ENCODE measurements around the gene TAF15. TPM values are rescaled to one million over a fixed set of nuclear protein-coding genes. Genes with fewer than 3 reads are reported as not detected.

Gene TAF15
- total and polyA plus RNA-seq, 3 donors from 2014 or later = 133 to 185 (median 160) TPM

DNA sequence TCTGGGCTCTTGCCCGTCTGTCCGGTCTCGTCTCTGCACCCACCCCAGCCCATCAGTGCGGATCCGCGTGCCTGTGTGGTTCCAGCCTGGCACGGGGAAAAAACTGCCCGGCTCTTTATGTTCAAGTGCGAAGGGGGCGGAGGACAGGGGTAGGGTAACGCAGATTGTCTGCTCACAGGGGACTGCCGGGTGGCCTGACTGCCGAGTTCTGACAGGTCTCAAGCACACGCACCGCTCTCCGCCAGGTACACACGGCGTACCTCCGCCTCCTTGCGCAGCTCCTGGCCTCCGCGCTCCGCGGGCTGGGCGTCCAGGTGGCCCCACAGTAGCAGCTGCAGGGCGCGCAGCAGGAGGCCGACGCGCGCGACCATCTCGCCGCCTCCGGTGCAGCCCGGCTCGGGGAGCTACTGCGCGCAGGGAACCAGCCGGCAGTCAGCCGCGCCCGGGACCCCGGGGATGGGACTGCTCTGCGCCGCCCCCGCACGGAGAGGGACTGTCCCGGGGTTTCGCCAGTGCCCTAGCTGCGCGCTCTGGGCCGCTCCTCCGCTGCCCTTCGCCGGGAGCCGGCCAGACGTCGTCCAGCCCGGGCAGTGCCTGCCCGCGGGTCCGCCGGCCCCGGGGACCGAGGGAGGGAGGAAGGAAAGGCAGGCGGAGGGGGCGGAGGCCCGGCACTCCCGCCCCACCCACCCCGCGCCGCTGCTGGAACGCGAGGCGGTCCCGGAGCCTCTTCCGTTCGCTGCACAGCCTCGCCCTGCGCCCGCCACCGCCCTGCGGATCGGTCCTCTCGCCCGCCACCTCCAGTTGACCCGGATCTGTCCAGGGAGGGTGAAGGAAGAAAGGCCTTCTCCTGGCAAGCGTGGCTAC is 14.0 kb upstream of the TAF15 start, which contains the start of gene MMP28:
TSS of gene MMP28 (minus strand) at position 635 of the 864 bp plus-strand sequence. CDS start at position 371, 264 bp downstream.
- no peak for TF ChIP-seq POLR2A (IDR thresholded peaks at IDR 0.05)
- TF ChIP-seq, protein P1, sequence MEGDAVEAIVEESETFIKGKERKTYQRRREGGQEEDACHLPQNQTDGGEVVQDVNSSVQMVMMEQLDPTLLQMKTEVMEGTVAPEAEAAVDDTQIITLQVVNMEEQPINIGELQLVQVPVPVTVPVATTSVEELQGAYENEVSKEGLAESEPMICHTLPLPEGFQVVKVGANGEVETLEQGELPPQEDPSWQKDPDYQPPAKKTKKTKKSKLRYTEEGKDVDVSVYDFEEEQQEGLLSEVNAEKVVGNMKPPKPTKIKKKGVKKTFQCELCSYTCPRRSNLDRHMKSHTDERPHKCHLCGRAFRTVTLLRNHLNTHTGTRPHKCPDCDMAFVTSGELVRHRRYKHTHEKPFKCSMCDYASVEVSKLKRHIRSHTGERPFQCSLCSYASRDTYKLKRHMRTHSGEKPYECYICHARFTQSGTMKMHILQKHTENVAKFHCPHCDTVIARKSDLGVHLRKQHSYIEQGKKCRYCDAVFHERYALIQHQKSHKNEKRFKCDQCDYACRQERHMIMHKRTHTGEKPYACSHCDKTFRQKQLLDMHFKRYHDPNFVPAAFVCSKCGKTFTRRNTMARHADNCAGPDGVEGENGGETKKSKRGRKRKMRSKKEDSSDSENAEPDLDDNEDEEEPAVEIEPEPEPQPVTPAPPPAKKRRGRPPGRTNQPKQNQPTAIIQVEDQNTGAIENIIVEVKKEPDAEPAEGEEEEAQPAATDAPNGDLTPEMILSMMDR (IDR thresholded peaks at IDR 0.05) = no peak
- H3K4me1 ChIP-seq = peaks cover 42% of the 10 kb centered on the region
- peak within 1 kb of the TSS; percentile 63 to 64 for H3K27ac ChIP-seq
- DNase-seq = peak; percentile 42
- intact Hi-C loops (cut with DNase I; ENCODE audit: low total_unique reads) = no loop called here
- peak within 1 kb of the TSS; percentile 59 to 74 for H3K4me3 ChIP-seq
- H3K27me3 ChIP-seq = no peaks in the 10 kb centered on the region
- WGBS, 2 donors = 0 to 2% methylated on average over 5 to 77 of the region's 89 CpGs
- no peaks in the 10 kb centered on the region for H3K36me3 ChIP-seq (ENCODE audit: low read depth, missing control alignments)
- no peaks in the 10 kb centered on the region for H3K9me3 ChIP-seq

DNA sequence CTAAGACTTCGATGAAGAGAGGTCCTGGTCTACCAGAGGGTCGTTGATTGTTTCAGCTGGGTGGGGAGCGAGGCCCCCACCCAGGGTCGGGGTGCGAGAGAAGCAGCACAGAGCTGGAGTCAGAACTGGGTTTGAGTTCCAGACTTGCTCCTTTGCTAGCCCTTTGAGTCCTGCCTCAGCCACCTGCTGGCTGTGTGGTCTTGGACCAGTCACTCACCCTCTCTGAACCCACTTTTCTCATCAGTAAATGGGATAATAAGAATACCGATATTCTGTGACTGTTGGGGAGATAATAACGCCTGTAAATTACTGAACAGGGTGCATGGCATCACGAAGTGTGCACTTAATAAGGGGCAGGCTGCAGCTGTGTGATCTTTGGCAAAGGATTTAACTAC is 13.4 kb upstream of the TAF15 start:
- Histone ChIP-seq H3K27me3 (no peaks in the 10 kb centered on the region), H3K4me3 (peak overlapping the region; percentile 59 to 74), H3K4me1 (peaks cover 43% of the 10 kb centered on the region), H3K27ac (peak overlapping the region in 1 of 2 donors; percentile 64), H3K9me3 (no peaks in the 10 kb centered on the region), H3K36me3 (ENCODE audit: low read depth, missing control alignments) (no peaks in the 10 kb centered on the region)
- 20% methylated on average over 6 to 8 of the region's 8 CpGs for WGBS, 2 donors
- intact Hi-C loops (cut with DNase I; ENCODE audit: low total_unique reads) = no loop called here
- TF ChIP-seq, protein P1 (IDR thresholded peaks at IDR 0.05) = no peak
- no peak for DNase-seq

DNA sequence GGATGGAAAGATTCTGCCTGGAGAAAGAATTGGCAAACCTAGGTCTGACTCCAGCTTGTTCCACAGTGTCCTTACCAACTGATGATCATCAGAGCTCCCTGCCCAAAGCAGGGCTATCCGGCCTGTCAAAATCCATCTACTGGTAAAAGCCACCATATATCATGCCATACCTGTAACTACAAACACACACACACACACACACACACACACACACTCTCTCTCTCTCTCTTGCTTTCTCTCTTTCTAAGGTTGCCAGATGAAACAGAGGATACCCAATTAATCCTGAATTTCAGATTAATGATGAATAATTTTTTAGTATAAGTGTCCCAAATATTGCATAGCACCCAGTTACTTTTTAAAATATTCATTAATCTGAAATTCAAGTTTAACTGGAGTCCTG is 12.3 kb upstream of the TAF15 start:
- Histone ChIP-seq H3K36me3 (ENCODE audit: low read depth, missing control alignments) (no peaks in the 10 kb centered on the region), H3K27me3 (no peaks in the 10 kb centered on the region), H3K4me3 (no peak overlapping the region), H3K27ac (no peak overlapping the region), H3K9me3 (no peaks in the 10 kb centered on the region), H3K4me1 (peaks cover 52% of the 10 kb centered on the region)
- WGBS, 2 donors = 74 to 85% methylated on average over 1 of the region's 1 CpG
- intact Hi-C loops (cut with DNase I; ENCODE audit: low total_unique reads) = no loop called here
- DNase-seq = no peak
- TF ChIP-seq, protein P1 (IDR thresholded peaks at IDR 0.05) = no peak
- no peak for TF ChIP-seq POLR2A (IDR thresholded peaks at IDR 0.05)

DNA sequence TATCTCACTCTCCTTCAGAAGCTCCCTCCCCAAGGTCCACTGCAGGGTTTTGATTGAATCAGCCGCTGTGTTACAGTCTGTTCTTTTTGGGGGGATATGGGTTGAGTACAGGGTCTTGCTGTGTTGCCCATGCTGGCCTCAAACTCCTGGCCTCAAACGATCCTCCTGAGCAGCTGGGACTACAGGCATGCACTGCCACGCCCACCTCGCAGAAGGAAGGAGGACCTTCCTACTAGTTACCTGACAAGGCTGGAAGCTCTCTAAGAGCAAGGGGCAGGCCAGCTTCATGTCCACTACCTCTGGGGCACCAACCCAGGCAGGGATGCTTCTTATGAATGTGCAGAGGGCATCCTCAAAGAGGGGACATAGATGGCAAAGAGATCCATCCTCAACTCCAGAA is 11.9 kb upstream of the TAF15 start:
- TF ChIP-seq, protein P1 (IDR thresholded peaks at IDR 0.05) = no peak
- TF ChIP-seq POLR2A (IDR thresholded peaks at IDR 0.05) = no peak
- Histone ChIP-seq H3K9me3 (no peaks in the 10 kb centered on the region), H3K4me1 (peaks cover 53% of the 10 kb centered on the region), H3K27me3 (no peaks in the 10 kb centered on the region), H3K4me3 (no peak overlapping the region), H3K27ac (no peak overlapping the region), H3K36me3 (ENCODE audit: low read depth, missing control alignments) (no peaks in the 10 kb centered on the region)
- 65 to 100% methylated on average over 1 to 4 of the region's 4 CpGs for WGBS, 2 donors
- intact Hi-C loops (cut with DNase I; ENCODE audit: low total_unique reads) = no loop called here
- no peak for DNase-seq

Data from testis (tissue), 3 donors.